Left ventricle myocardium inferior (tissue), 1 donor: ENCODE measurements around the gene AASS. TPM values are rescaled to one million over a fixed set of nuclear protein-coding genes. Genes with fewer than 3 reads are reported as not detected.

Source experiments
- DNase-seq: peaks from one replicate; pipeline ENCODE4 v3.0.0-alpha.2; 2020
- H3K27ac ChIP-seq: fragments of 200-600 bp; replicated peaks from 2 replicates; pipeline ENCODE4 v1.8.0; 2021
- H3K27me3 ChIP-seq: fragments of 200-600 bp; 2 replicates; pipeline ENCODE4 v1.8.0; 2021; ENCODE audit warnings: low read depth
- H3K36me3 ChIP-seq: fragments of 200-600 bp; 2 replicates; pipeline ENCODE4 v1.8.0; 2021
- H3K4me1 ChIP-seq: fragments of 200-600 bp; 2 replicates; pipeline ENCODE4 v1.8.0; 2021
- H3K4me3 ChIP-seq: fragments of 200-600 bp; 2 replicates; pipeline ENCODE4 v1.8.0; 2021; ENCODE audit warnings: mild to moderate bottlenecking, moderate library complexity
- H3K9me3 ChIP-seq: fragments of 200-600 bp; replicated peaks from 2 replicates; pipeline ENCODE4 v1.8.0; 2021
- intact Hi-C: fragments of 100-400 bp; cut with micrococcal nuclease; formaldehyde crosslinking; loops from one replicate; pipeline ENCODE4 v1.11.0; 2022
- total RNA-seq: library from RNA; stranded (reverse); fragmentation: NEBNext Ultra II Directional; extraction: Animal tissue kit (Norgen Biotek cat#: 25700); gene quantifications from one replicate; pipeline ENCODE4 v1.2.1, GENCODE V29; 2021
- TF ChIP-seq, protein P1 (sequence below): fragments of 200-600 bp; IDR thresholded peaks from 2 replicates; pipeline ENCODE4 v1.8.0; 2021; ENCODE audit warnings: antibody characterized with exemption, mild to moderate bottlenecking, borderline replicate concordance
- donor health status: DM: no; HTN: yes; CAD: no; lungs with severe emphysema.

The AASS gene
- total RNA-seq, 1 donor from 2014 or later: 34.7 TPM

DNA sequence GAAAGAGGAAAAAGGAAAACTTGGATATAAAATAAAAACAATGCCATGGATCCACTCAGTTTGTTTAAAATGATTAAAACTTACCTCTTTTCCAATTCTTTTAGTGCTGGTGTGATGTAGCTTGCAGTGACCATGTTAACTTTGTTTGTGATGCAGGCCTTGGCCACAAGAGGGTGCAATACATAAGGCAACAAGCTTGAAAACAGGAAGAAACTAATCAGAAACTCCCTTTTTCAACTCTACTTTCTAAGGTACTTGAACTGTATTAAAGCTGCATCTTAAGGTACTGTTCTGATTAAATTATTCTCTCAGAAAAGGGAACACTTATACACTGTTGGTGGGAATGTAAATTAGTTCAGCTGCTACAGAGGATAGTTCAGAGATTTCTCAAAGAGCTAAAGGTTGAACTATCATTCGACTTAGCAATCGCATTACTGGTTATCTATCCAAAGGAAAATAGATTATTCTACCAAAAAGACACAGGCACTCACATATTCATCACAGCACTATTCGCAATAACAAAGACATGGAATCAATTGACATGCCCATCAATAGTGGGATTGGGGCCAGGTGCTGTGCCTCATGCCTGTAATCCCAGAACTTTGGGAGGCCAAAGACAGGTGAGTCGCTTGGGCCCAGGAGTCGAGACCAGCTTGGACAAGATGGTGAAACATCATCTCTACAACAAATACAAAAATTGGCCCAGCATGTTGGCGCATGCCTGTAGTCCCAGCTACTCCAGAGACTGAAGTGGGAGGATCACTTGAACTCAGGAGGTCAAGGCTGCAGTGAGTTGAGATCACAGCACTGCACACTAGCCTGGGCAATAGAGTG, 50.9 kb downstream of the AASS start:
- Histone ChIP-seq H3K4me1 (no peaks in the 10 kb centered on the region), H3K27me3 (no peaks in the 10 kb centered on the region), H3K9me3 (no peaks in the 10 kb centered on the region), H3K4me3 (no peak overlapping the region), H3K36me3 (peaks cover 50% of the 10 kb centered on the region), H3K27ac (no peak overlapping the region)
- DNase-seq: peak; percentile 26
- TF ChIP-seq, protein P1, sequence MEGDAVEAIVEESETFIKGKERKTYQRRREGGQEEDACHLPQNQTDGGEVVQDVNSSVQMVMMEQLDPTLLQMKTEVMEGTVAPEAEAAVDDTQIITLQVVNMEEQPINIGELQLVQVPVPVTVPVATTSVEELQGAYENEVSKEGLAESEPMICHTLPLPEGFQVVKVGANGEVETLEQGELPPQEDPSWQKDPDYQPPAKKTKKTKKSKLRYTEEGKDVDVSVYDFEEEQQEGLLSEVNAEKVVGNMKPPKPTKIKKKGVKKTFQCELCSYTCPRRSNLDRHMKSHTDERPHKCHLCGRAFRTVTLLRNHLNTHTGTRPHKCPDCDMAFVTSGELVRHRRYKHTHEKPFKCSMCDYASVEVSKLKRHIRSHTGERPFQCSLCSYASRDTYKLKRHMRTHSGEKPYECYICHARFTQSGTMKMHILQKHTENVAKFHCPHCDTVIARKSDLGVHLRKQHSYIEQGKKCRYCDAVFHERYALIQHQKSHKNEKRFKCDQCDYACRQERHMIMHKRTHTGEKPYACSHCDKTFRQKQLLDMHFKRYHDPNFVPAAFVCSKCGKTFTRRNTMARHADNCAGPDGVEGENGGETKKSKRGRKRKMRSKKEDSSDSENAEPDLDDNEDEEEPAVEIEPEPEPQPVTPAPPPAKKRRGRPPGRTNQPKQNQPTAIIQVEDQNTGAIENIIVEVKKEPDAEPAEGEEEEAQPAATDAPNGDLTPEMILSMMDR: peak; percentile 90
- intact Hi-C loops: no loop called here

DNA sequence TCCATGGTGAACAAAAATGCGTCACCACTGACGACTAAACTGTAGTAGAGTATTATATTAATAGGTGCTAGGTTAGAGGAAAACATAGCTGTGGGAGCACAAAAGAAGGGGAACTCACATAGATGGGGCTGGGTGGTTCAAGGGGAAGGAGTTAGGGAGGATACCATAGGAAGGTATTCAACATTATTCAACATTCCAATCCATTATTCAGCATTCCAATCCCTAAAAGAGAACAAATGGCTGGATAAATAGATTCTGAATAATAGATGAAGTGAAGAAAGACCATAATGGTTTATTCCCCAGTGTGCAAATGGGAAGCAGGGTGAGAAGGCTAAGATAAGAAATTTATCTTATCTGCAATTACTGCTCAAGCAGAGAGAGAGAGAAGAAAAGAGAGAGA, 61.4 kb downstream of the AASS start:
- Histone ChIP-seq H3K27me3 (no peaks in the 10 kb centered on the region), H3K27ac (no peak overlapping the region), H3K9me3 (no peaks in the 10 kb centered on the region), H3K36me3 (peaks cover 82% of the 10 kb centered on the region), H3K4me3 (no peak overlapping the region), H3K4me1 (no peaks in the 10 kb centered on the region)
- intact Hi-C loops: no loop called here
- DNase-seq: no peak
- TF ChIP-seq, protein P1: no peak

DNA sequence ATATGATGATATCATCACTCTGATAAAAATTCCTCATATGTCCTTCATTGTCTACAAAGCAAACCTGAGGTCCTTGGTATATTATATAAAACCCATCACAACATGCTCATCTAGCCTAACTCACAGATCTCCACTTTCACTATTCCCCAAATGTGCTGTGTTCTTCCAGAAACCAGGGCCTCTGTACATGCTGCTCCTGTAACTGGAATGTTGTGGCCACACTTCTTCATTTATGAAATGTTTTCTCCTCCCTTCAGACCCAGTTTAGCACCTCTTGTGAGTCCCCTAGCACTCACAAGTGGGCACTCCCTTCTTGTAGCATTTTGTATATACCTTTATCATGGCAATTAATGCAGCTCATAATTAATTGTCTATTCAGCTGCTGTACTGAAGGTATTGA, 61.9 kb downstream of the AASS start:
- Histone ChIP-seq H3K27ac (no peak overlapping the region), H3K4me1 (no peaks in the 10 kb centered on the region), H3K4me3 (no peak overlapping the region), H3K9me3 (no peaks in the 10 kb centered on the region), H3K27me3 (no peaks in the 10 kb centered on the region), H3K36me3 (peaks cover 82% of the 10 kb centered on the region)
- DNase-seq: no peak
- intact Hi-C loops: no loop called here
- TF ChIP-seq, protein P1: no peak

DNA sequence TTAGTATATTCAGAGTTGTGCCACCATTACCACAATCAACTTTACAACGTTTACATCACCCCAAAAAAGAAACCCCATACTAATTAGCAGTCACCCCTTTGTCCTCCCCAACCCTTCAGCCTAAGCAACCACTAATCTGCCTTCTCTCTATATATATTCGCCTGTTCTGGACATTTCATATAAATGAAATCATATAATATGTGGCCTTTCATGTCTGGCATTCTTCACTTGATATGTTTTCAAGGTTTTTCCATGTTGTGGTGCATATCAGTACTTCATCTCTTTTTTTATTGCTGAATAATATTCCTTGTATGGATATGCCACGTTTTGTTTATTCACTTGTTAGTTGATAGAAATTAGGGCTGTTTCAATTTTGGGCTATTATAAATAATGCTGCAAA, 70.4 kb downstream of the AASS start:
- no peaks in the 10 kb centered on the region for H3K4me1 ChIP-seq
- H3K36me3 ChIP-seq: peaks cover 45% of the 10 kb centered on the region
- intact Hi-C loops: no loop called here
- no peaks in the 10 kb centered on the region for H3K27me3 ChIP-seq
- DNase-seq: no peak
- H3K4me3 ChIP-seq: no peak overlapping the region
- H3K9me3 ChIP-seq: no peaks in the 10 kb centered on the region
- H3K27ac ChIP-seq: no peak overlapping the region
- TF ChIP-seq, protein P1: no peak

DNA sequence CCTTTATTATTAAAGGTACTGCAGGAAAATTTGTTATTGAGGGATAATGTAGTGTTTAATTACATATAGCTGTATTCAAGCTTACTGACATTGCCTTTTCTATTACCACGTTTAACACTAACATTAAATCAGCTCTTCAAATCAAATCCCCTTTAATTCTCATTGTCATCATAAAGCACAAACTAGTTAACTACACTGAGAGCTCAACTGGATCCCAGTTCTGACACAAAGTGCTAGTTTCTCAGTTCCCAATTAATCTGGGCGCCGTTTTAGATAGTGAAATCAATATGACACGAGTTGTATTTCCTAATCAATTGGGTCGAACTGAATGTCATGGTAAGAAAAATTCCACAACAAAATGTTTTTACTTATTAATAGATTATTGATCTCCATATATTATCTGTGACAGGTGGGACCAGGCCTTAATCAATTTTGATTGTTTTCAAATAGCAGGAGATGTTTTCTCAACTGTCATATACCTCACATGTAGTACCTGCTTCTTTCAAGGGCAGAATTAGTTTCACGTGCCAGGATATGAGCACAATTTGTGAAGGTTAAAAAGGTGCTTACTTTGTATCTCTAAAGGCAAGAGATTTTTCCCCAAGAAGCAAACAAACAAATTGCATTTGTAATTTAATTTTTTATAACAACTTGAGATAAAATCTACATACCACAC, 71.0 kb downstream of the AASS start:
- H3K36me3 ChIP-seq: peaks cover 42% of the 10 kb centered on the region
- intact Hi-C loops: no loop called here
- no peaks in the 10 kb centered on the region for H3K9me3 ChIP-seq
- no peak for DNase-seq
- H3K4me3 ChIP-seq: no peak overlapping the region
- TF ChIP-seq, protein P1: no peak
- H3K27me3 ChIP-seq: no peaks in the 10 kb centered on the region
- no peaks in the 10 kb centered on the region for H3K4me1 ChIP-seq
- H3K27ac ChIP-seq: no peak overlapping the region
